ENCODE measurements around the gene EVPLL.
A peak's percentile ranks its signal among the peaks of the same experiment; 100 is the strongest.
"Not testable (repeated sequence)": the region's sequence is repeated elsewhere in the genome, so short reads cannot be mapped to it uniquely, and the experiment has no call there.

DNA sequence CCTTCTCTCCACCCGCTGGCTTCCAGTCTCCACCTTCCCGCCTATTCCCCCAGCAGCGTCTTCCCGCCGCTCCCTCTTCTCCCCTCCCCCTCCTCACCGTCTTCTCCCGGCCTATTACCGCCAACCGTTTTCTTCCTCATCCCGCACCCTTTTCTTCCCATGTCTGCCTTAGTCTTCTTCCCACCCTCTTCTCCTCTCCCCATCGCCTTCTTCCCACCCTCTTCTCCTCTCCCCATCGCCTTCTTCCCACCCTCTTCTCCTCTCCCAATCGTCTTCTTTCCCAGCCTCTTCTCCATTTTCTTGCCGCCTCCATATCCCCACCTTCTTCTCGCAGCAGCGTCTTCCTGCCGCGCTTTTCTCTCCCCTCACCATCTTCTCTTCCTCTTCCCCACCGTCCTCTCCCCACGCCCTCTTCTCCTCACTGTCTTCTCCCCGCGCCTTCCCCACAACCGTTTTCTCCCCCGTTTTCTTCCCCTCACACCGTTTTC is 33.8 kb downstream of the EVPLL start:
- TF ChIP-seq, protein P1, sequence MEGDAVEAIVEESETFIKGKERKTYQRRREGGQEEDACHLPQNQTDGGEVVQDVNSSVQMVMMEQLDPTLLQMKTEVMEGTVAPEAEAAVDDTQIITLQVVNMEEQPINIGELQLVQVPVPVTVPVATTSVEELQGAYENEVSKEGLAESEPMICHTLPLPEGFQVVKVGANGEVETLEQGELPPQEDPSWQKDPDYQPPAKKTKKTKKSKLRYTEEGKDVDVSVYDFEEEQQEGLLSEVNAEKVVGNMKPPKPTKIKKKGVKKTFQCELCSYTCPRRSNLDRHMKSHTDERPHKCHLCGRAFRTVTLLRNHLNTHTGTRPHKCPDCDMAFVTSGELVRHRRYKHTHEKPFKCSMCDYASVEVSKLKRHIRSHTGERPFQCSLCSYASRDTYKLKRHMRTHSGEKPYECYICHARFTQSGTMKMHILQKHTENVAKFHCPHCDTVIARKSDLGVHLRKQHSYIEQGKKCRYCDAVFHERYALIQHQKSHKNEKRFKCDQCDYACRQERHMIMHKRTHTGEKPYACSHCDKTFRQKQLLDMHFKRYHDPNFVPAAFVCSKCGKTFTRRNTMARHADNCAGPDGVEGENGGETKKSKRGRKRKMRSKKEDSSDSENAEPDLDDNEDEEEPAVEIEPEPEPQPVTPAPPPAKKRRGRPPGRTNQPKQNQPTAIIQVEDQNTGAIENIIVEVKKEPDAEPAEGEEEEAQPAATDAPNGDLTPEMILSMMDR (IDR thresholded peaks at IDR 0.05) = not testable (repeated sequence)
- TF ChIP-seq POLR2A (IDR thresholded peaks at IDR 0.05) = peak in 1 of 3 donors; percentile 17
